Panc1 (cell line): ENCODE results near the gene GPA33. TPM values are rescaled to one million over a fixed set of nuclear protein-coding genes. Genes with fewer than 3 reads are reported as not detected.

Source experiments
- ATAC-seq: fragments of 200-7000 bp; cut with Tn5 transposase; 2 replicates; pipeline ENCODE4 v1.9.1; 2020; ENCODE audit warnings: mild to moderate bottlenecking, moderate library complexity
- BruUV-seq: library from RNA; stranded (reverse); fragments of 400-500 nt; replicated peaks from 2 replicates; lab custom pipeline; 2021; lab: Mats Ljungman, UMichigan
- CTCF ChIA-PET: fragments of 300-600 bp; sonication (Branson Sonifier 250); formaldehyde crosslinking; loops from one replicate; lab custom pipeline; 2022; ENCODE audit warnings: antibody characterized with exemption; lab: Charles Lee
- POLR2A ChIA-PET: fragments of 300-600 bp; sonication (Branson Sonifier 250); formaldehyde crosslinking; loops from one replicate; lab custom pipeline; 2022; ENCODE audit warnings: antibody characterized with exemption; lab: Charles Lee
- DNase-seq: peaks from one replicate; pipeline ENCODE4 v3.0.0-alpha.2; 2010; ENCODE audit warnings: low read depth, low spot score
- H3K27ac ChIP-seq: 2 replicates; pipeline ENCODE4 v1.5.1; 2011; ENCODE audit warnings: mild to moderate bottlenecking, low read length, inconsistent platforms
- H3K27me3 ChIP-seq: fragments of 200-500 bp; sonication (Bioruptor generic); 2 replicates; pipeline ENCODE4 v1.6.0; 2014; ENCODE audit warnings: low read length, inconsistent platforms; ENCODE audit not compliant: control insufficient read depth, insufficient read depth
- H3K36me3 ChIP-seq: fragments of 200-500 bp; sonication (Bioruptor generic); 2 replicates; pipeline ENCODE4 v1.5.1; 2014; ENCODE audit warnings: inconsistent platforms, mild to moderate bottlenecking, low read length, moderate library complexity; ENCODE audit not compliant: control insufficient read depth, insufficient read depth
- H3K4me1 ChIP-seq: 2 replicates; pipeline ENCODE4 v1.5.1; 2011; ENCODE audit warnings: inconsistent platforms, mild to moderate bottlenecking, low read length, moderate library complexity; ENCODE audit not compliant: control insufficient read depth, insufficient read depth
- H3K4me3 ChIP-seq, 2 experiments: 2 replicates each; pipeline ENCODE4 v1.5.1; 2011 to 2012; ENCODE audit warnings: low read depth in 2 of 2, low read length in 2 of 2, mild to moderate bottlenecking in 2 of 2, inconsistent platforms in 1 of 2, moderate library complexity in 1 of 2
- H3K9me3 ChIP-seq: fragments of 200-500 bp; sonication (Bioruptor generic); 2 replicates; pipeline ENCODE4 v1.5.1; 2014; ENCODE audit warnings: low read depth, mild to moderate bottlenecking, inconsistent platforms, low read length, moderate library complexity; ENCODE audit not compliant: control insufficient read depth, insufficient read depth
- CTCF ChIP-seq: fragments of 450-650 bp; IDR thresholded peaks from 2 replicates; pipeline ENCODE4 v1.5.1; 2017; ENCODE audit warnings: mild to moderate bottlenecking
- POLR2AphosphoS5 ChIP-seq: IDR thresholded peaks from 2 replicates; pipeline ENCODE4 v1.6.1; 2012; ENCODE audit warnings: mild to moderate bottlenecking, low read depth, low read length, moderate library complexity
- REST ChIP-seq, 2 experiments: IDR thresholded peaks; 2 replicates each; pipeline ENCODE4 v1.6.1; 2011 to 2012; ENCODE audit warnings: low read depth in 2 of 2, control low read depth in 1 of 2, low read length in 1 of 2, mild to moderate bottlenecking in 1 of 2, moderate library complexity in 1 of 2; ENCODE audit not compliant: insufficient read depth in 1 of 2
- SIN3A ChIP-seq: IDR thresholded peaks from 2 replicates; pipeline ENCODE4 v1.6.1; 2012; ENCODE audit warnings: low read depth, mild to moderate bottlenecking, low read length, moderate library complexity, borderline replicate concordance; ENCODE audit not compliant: insufficient read depth
- TCF7L2 ChIP-seq: IDR thresholded peaks from 2 replicates; pipeline ENCODE4 v1.6.1; 2011; ENCODE audit warnings: mild to moderate bottlenecking, low read depth, low read length, inconsistent platforms
- in situ Hi-C: cut with HindIII; loops from 2 replicates; pipeline ENCODE4 v1.10.0; 2016; ENCODE audit warnings: low sequenced_read_pairs, low pct_unique_long_range_greater_than_20kb
- intact Hi-C: fragments of 100-400 bp; cut with micrococcal nuclease; formaldehyde crosslinking; loops from one replicate; pipeline ENCODE4 v1.10.0; 2022; ENCODE audit not compliant: unreplicated experiment
- total RNA-seq: library from RNA; stranded (reverse); gene quantifications from one replicate; pipeline ENCODE4 v1.2.1, GENCODE V29; 2021; ENCODE audit not compliant: unreplicated experiment

Gene GPA33
- total RNA-seq, 1 experiment from 2014 or later, result 0.18 TPM

- Histone ChIP-seq H3K4me1 (no peaks in the 10 kb centered on the region), H3K27me3 (peaks cover 7% of the 10 kb centered on the region), H3K9me3 (no peaks in the 10 kb centered on the region), H3K27ac (no peak overlapping the region), H3K36me3 (no peaks in the 10 kb centered on the region), H3K4me3 (no peak overlapping the region)
- ATAC-seq, result no peak
- BruUV-seq, result no TSS peak
- DNase-seq, result no peak
- intact Hi-C loops, result no loop called here
- POLR2A ChIA-PET, result no interaction called here
- CTCF ChIA-PET, result no interaction called here
- TF ChIP-seq TCF7L2, result no peak
- TF ChIP-seq SIN3A, result no peak
- no peak for TF ChIP-seq CTCF
- no peak for TF ChIP-seq POLR2AphosphoS5
- TF ChIP-seq REST (IDR thresholded peaks at IDR 0.05; ENCODE audit: insufficient read depth in 1 of 2, low read depth in 2 of 2, low read length in 1 of 2), result no peak
- in situ Hi-C loops, result no loop called here
Measured at GRCh38 chr1:167137793-167138510, 47.8 kb upstream of the GPA33 start.

- ChIA-PET POLR2A (no interaction called here), CTCF (no interaction called here)
- no peak for ATAC-seq
- TF ChIP-seq SIN3A (no peak), CTCF (no peak), REST (IDR thresholded peaks at IDR 0.05; ENCODE audit: insufficient read depth in 1 of 2, low read depth in 2 of 2, low read length in 1 of 2) (no peak), TCF7L2 (no peak), POLR2AphosphoS5 (no peak)
- no peaks in the 10 kb centered on the region for H3K36me3 ChIP-seq
- BruUV-seq, result no TSS peak
- peaks cover 7% of the 10 kb centered on the region for H3K27me3 ChIP-seq
- H3K9me3 ChIP-seq, result no peaks in the 10 kb centered on the region
- no peak for DNase-seq
- H3K4me3 ChIP-seq, result no peak overlapping the region
- H3K27ac ChIP-seq, result no peak overlapping the region
- no peaks in the 10 kb centered on the region for H3K4me1 ChIP-seq
- in situ Hi-C loops (no loop called here), intact Hi-C loops (no loop called here)
Measured at GRCh38 chr1:167137332-167137781, 47.2 kb upstream of the GPA33 start.
